SU-DHL-6 (cell line): ENCODE data around the gene GATM.

Experiments
- H2AFZ ChIP-seq: fragments of 200-600 bp; sonication (generic); 2 replicates; pipeline ENCODE4 v1.6.1; 2014; ENCODE audit warnings: low read depth, mild to moderate bottlenecking, moderate library complexity, mixed read lengths, antibody characterized with exemption, low read length; ENCODE audit not compliant: severe bottlenecking
- H3F3A ChIP-seq: fragments of 200-600 bp; shearing (Covaris generic); 2 replicates; pipeline ENCODE4 v1.6.0; 2016; ENCODE audit warnings: antibody characterized with exemption, mild to moderate bottlenecking; ENCODE audit not compliant: insufficient read depth
- H3K27ac ChIP-seq: fragments of 200-600 bp; sonication (generic); 2 replicates; pipeline ENCODE4 v1.5.1; 2016; ENCODE audit warnings: low read depth, mild to moderate bottlenecking, low read length, moderate library complexity, mixed read lengths
- H3K27me3 ChIP-seq: fragments of 200-600 bp; sonication (generic), shearing (Covaris generic); 2 replicates; pipeline ENCODE4 v1.6.0; 2014; ENCODE audit warnings: mild to moderate bottlenecking, low read length
- H3K36me3 ChIP-seq: fragments of 200-600 bp; sonication (generic); 2 replicates; pipeline ENCODE4 v1.6.1; 2014; ENCODE audit warnings: mild to moderate bottlenecking, low read length, mixed read lengths
- H3K4me2 ChIP-seq: fragments of 300-600, 200-600 bp; shearing (Covaris generic), sonication (generic); 2 replicates; pipeline ENCODE4 v1.6.0; 2014; ENCODE audit warnings: low read length, low read depth, mild to moderate bottlenecking; ENCODE audit not compliant: poor library complexity, severe bottlenecking
- H3K4me3 ChIP-seq: fragments of 200-600 bp; sonication (generic); 2 replicates; pipeline ENCODE4 v1.5.1; 2014; ENCODE audit warnings: antibody characterized with exemption, low read length, mild to moderate bottlenecking, mixed read lengths; ENCODE audit not compliant: insufficient read depth, poor library complexity, severe bottlenecking
- H3K79me2 ChIP-seq: fragments of 200-600 bp; sonication (generic); 2 replicates; pipeline ENCODE4 v1.6.1; 2014; ENCODE audit warnings: mild to moderate bottlenecking, low read length, moderate library complexity; ENCODE audit not compliant: insufficient read depth
- H3K9ac ChIP-seq: fragments of 200-600 bp; sonication (generic); 2 replicates; pipeline ENCODE4 v1.7.0; 2014; ENCODE audit warnings: mild to moderate bottlenecking, low read length
- H3K9me2 ChIP-seq: fragments of 200-600 bp; sonication (generic); replicated peaks from 2 replicates; pipeline ENCODE4 v1.6.1; 2014; ENCODE audit warnings: low read length; ENCODE audit not compliant: insufficient read depth
- H3K9me3 ChIP-seq: fragments of 200-600 bp; sonication (generic); 2 replicates; pipeline ENCODE4 v1.6.1; 2014; ENCODE audit warnings: low read length, mixed read lengths; ENCODE audit not compliant: insufficient read depth
- H4K20me1 ChIP-seq: fragments of 200-600 bp; sonication (generic); 2 replicates; pipeline ENCODE4 v1.6.1; 2014; ENCODE audit warnings: low read depth, mild to moderate bottlenecking, antibody characterized with exemption, low read length, moderate library complexity, mixed read lengths
- EZH2phosphoT487 ChIP-seq: fragments of 200-600 bp; sonication (generic), shearing (Covaris generic); conservative IDR thresholded peaks from 2 replicates; pipeline ENCODE4 v1.6.1; 2018; ENCODE audit warnings: mild to moderate bottlenecking, antibody characterized with exemption, low read length, moderate library complexity, mixed read lengths
- TF ChIP-seq, protein P1 (sequence below): fragments of 200-600 bp; sonication (generic); IDR thresholded peaks from one replicate; pipeline ENCODE4 v1.5.1; 2017; ENCODE audit warnings: antibody characterized with exemption, mild to moderate bottlenecking, low read length, moderate library complexity; ENCODE audit not compliant: insufficient read depth, poor library complexity, severe bottlenecking

GATM gene, protein sequence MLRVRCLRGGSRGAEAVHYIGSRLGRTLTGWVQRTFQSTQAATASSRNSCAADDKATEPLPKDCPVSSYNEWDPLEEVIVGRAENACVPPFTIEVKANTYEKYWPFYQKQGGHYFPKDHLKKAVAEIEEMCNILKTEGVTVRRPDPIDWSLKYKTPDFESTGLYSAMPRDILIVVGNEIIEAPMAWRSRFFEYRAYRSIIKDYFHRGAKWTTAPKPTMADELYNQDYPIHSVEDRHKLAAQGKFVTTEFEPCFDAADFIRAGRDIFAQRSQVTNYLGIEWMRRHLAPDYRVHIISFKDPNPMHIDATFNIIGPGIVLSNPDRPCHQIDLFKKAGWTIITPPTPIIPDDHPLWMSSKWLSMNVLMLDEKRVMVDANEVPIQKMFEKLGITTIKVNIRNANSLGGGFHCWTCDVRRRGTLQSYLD

DNA sequence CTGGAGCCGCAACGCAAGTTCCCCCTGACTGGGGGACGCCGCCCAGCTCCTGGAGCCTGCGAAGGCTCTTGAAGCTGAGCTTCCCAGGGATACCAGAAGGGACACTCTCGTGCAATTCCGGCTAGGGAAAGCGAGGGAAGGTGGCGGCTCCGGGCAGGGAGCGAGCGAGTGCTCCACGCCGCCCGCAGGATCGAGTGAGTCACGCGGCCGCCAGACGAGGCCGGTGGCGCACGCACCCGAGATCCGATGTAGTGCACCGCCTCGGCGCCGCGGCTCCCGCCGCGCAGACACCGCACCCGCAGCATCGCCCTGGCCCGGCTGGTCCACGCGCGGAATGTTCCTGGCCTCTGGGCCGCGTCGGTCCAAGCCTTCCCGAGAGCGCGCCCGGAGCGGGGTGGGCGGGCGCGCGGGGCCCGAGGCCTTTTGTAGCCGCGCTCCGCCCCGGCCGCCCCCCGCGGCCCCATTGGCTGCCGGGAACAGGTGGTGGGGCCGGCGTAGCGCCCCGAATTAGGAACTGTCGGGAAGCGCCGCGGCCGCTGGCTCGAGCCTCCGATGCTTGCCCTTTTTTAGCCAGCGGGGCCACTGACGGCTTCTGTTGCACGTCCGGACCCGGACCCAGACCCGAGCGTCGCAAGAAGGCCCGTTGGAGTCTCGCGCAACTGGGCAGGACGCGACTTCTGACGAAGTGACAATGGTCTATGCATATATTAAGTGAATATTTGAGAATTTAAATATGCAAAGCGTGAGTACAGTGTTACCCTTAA, at the start of gene GATM:
TSS of gene GATM (minus strand) at position 396 of the 764 bp plus-strand sequence. CDS start at position 305, 91 bp downstream.
- H3K27me3 ChIP-seq, result no peaks in the 10 kb centered on the region
- H4K20me1 ChIP-seq, result no peaks in the 10 kb centered on the region
- peak within 1 kb of the TSS; percentile 89 for H2AFZ ChIP-seq
- peak within 1 kb of the TSS; percentile 64 for H3K4me2 ChIP-seq
- H3F3A ChIP-seq, result 0 out of 2 replicates have a peak, but pooled peaks cover 6% of the 10 kb centered on the region
- no peaks in the 10 kb centered on the region for H3K9me3 ChIP-seq
- peak within 1 kb of the TSS; percentile 52 for H3K4me3 ChIP-seq
- peak within 1 kb of the TSS; percentile 27; the same call in 1 of the 2 replicates for H3K27ac ChIP-seq
- no peaks in the 10 kb centered on the region for H3K9me2 ChIP-seq
- no peaks in the 10 kb centered on the region for H3K79me2 ChIP-seq
- TF ChIP-seq, protein P1, sequence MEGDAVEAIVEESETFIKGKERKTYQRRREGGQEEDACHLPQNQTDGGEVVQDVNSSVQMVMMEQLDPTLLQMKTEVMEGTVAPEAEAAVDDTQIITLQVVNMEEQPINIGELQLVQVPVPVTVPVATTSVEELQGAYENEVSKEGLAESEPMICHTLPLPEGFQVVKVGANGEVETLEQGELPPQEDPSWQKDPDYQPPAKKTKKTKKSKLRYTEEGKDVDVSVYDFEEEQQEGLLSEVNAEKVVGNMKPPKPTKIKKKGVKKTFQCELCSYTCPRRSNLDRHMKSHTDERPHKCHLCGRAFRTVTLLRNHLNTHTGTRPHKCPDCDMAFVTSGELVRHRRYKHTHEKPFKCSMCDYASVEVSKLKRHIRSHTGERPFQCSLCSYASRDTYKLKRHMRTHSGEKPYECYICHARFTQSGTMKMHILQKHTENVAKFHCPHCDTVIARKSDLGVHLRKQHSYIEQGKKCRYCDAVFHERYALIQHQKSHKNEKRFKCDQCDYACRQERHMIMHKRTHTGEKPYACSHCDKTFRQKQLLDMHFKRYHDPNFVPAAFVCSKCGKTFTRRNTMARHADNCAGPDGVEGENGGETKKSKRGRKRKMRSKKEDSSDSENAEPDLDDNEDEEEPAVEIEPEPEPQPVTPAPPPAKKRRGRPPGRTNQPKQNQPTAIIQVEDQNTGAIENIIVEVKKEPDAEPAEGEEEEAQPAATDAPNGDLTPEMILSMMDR, result no peak
- no peak for TF ChIP-seq EZH2phosphoT487
- H3K9ac ChIP-seq, result peak within 1 kb of the TSS; percentile 53
- H3K36me3 ChIP-seq, result no peaks in the 10 kb centered on the region

DNA sequence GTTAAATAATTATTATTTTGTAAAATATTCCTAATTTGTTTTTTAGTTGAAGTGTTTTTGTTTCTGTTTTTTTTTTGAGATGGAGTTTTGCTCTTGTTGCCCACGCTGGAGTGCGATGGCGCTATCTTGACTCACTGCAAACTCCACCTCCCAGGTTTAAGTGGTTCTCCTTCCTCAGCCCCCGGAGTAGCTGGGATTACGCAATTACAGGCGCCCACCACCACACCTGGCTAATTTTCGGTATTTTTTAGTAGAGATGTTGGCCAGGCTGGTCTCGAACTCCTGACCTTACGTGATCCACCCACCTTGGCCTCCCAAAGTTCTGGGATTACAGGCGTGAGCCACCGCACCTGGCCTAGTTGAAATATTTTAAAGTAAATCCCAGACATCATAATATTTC, 48.7 kb upstream of the GATM start:
- no peak overlapping the region for H3K9ac ChIP-seq
- no peak overlapping the region for H2AFZ ChIP-seq
- H3K4me2 ChIP-seq, result no peak overlapping the region
- H4K20me1 ChIP-seq, result peaks cover 3% of the 10 kb centered on the region; the same call in 1 of the 2 replicates
- no peak overlapping the region for H3K27ac ChIP-seq
- H3K36me3 ChIP-seq, result no peaks in the 10 kb centered on the region; the same call in 1 of the 2 replicates
- H3K9me3 ChIP-seq, result no peaks in the 10 kb centered on the region
- H3K27me3 ChIP-seq, result no peaks in the 10 kb centered on the region
- H3F3A ChIP-seq, result 0 out of 2 replicates have a peak, but pooled peaks cover 4% of the 10 kb centered on the region
- no peaks in the 10 kb centered on the region for H3K79me2 ChIP-seq
- H3K4me3 ChIP-seq, result no peak overlapping the region
- no peaks in the 10 kb centered on the region for H3K9me2 ChIP-seq
- no peak for TF ChIP-seq EZH2phosphoT487
- TF ChIP-seq, protein P1, result no peak

DNA sequence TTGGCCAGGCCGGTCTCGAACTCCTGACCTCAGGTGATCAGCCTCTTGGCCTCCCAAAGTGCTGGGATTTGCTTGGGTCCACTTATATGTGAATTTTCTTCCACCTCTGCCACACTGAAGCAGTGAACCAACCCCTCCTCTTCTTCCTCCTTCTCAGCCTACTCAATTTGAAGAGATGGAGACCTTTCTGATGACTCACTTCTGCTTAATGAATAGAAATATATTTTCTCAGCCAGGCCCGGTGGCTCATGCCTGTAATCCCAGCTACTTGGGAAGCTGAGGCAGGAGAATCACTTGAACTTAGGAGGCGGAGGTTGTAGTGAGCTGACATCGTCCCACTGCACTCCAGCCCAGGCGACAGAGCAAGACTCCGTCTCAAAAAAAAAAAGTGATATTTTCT, 46.8 kb upstream of the GATM start:
- H3F3A ChIP-seq, result peaks cover 9% of the 10 kb centered on the region; the same call in 1 of the 2 replicates
- no peak overlapping the region for H2AFZ ChIP-seq
- peaks cover 3% of the 10 kb centered on the region; the same call in 1 of the 2 replicates for H4K20me1 ChIP-seq
- no peaks in the 10 kb centered on the region for H3K9me3 ChIP-seq
- no peaks in the 10 kb centered on the region for H3K79me2 ChIP-seq
- no peak overlapping the region for H3K4me2 ChIP-seq
- H3K9ac ChIP-seq, result no peak overlapping the region
- H3K4me3 ChIP-seq, result no peak overlapping the region
- peaks cover 8% of the 10 kb centered on the region; the same call in 1 of the 2 replicates for H3K36me3 ChIP-seq
- TF ChIP-seq, protein P1, result no peak
- TF ChIP-seq EZH2phosphoT487, result no peak
- no peaks in the 10 kb centered on the region for H3K9me2 ChIP-seq
- H3K27me3 ChIP-seq, result no peaks in the 10 kb centered on the region
- H3K27ac ChIP-seq, result no peak overlapping the region
